K562 (cell line): ENCODE results near the gene STEAP1B. TPM values are rescaled to one million over a fixed set of nuclear protein-coding genes. Genes with fewer than 3 reads are reported as not detected.
A peak's percentile ranks its signal among the peaks of the same experiment; 100 is the strongest.

Experiments
- ATAC-seq: fragments of 200-7000 bp; cut with Tn5 transposase; 3 replicates; pipeline ENCODE4 v1.9.1; 2020; ENCODE audit warnings: moderate library complexity
- BruUV-seq: library from RNA; stranded (reverse); fragments of 400-500 nt; replicated peaks from 2 replicates; lab custom pipeline; 2021; lab: Mats Ljungman, UMichigan
- CTCF ChIA-PET: fragments of 300-600 bp; formaldehyde crosslinking; extraction: SDS; loops from one replicate; lab custom pipeline; 2021; ENCODE audit warnings: low intra/inter-chr PET ratio; lab: Yijun Ruan, JAX
- POLR2A ChIA-PET: fragments of 300-600, 350-650 bp; sonication (Branson Sonifier 250); formaldehyde crosslinking; extraction: SDS; loops from one replicate; lab custom pipeline; 2021; ENCODE audit warnings: antibody characterized with exemption, inconsistent platforms; lab: Yijun Ruan, JAX
- DNase-seq, 4 experiments: peaks; one replicate each; pipeline versions ENCODE4 v3.0.0 to v3.0.0-alpha.2; 2011 to 2018; ENCODE audit warnings: low spot score in 3 of 4, mixed read lengths in 3 of 4; ENCODE audit errors: extremely low read depth in 1 of 4
- FAIRE-seq: peaks from 2 replicates; lab custom pipeline; 2011; peaks lifted over from hg19 to GRCh38; lab: Jason Lieb, UNC
- H2AFZ ChIP-seq: 2 replicates; pipeline ENCODE4 v1.6.0; 2011; ENCODE audit warnings: low read depth, low read length, control low read depth, inconsistent platforms
- H3K27ac ChIP-seq: fragments of 200-600 bp; 3 replicates; pipeline ENCODE4 v1.8.0; 2011; ENCODE audit warnings: low read depth, mild to moderate bottlenecking, control low read depth, inconsistent platforms, low read length, moderate library complexity, mixed read lengths; ENCODE audit errors: extremely low read depth
- H3K27me3 ChIP-seq, 2 experiments: fragments of 300-600 bp in 1 of 2; 2 replicates in 1 of 2; 3 replicates in 1 of 2; pipeline versions ENCODE4 v1.6.0 to v1.8.0; 2011; ENCODE audit warnings: inconsistent platforms in 2 of 2, low read length in 2 of 2, mild to moderate bottlenecking in 1 of 2, mixed read lengths in 1 of 2, moderate library complexity in 1 of 2; ENCODE audit not compliant: control insufficient read depth in 2 of 2, insufficient read depth in 2 of 2
- H3K36me3 ChIP-seq: fragments of 300-600 bp; 3 replicates; pipeline ENCODE4 v1.8.0; 2011; ENCODE audit warnings: mild to moderate bottlenecking, low read length, inconsistent platforms; ENCODE audit not compliant: control insufficient read depth, insufficient read depth
- H3K4me1 ChIP-seq, 2 experiments: fragments of 200-600 bp in 1 of 2; replicated peaks in 1 of 2; 2 replicates in 1 of 2; 3 replicates in 1 of 2; pipeline versions ENCODE4 v1.5.1 to v1.8.0; 2011; ENCODE audit warnings: inconsistent platforms in 2 of 2, low read length in 2 of 2, mild to moderate bottlenecking in 1 of 2, mixed read lengths in 1 of 2, moderate library complexity in 1 of 2; ENCODE audit not compliant: control insufficient read depth in 2 of 2, insufficient read depth in 2 of 2
- H3K4me2 ChIP-seq: 2 replicates; pipeline ENCODE4 v1.6.1; 2011; ENCODE audit warnings: low read length, control low read depth, inconsistent platforms, mixed read lengths; ENCODE audit not compliant: insufficient read depth
- H3K4me3 ChIP-seq: fragments of 200-600 bp; sonication (generic), shearing (Covaris generic); 2 replicates; pipeline ENCODE4 v1.5.1; 2016; ENCODE audit warnings: control low read depth, inconsistent platforms
- H3K79me2 ChIP-seq: fragments of 200-600 bp; 3 replicates; pipeline ENCODE4 v1.8.0; 2011; ENCODE audit warnings: low read length, inconsistent platforms; ENCODE audit not compliant: control insufficient read depth, insufficient read depth
- H3K9ac ChIP-seq, 2 experiments: 2 replicates each; pipeline versions ENCODE4 v1.6.0 to v1.6.1; 2011; ENCODE audit warnings: low read depth in 2 of 2, low read length in 2 of 2, control low read depth in 1 of 2, inconsistent platforms in 1 of 2, mild to moderate bottlenecking in 1 of 2, mixed read lengths in 1 of 2; ENCODE audit not compliant: insufficient read depth in 1 of 2
- H3K9me1 ChIP-seq: one replicate; pipeline ENCODE4 v1.6.0; 2011; ENCODE audit warnings: inconsistent platforms, mild to moderate bottlenecking, low read length, moderate library complexity; ENCODE audit not compliant: control insufficient read depth, insufficient read depth
- H3K9me3 ChIP-seq: replicated peaks from 2 replicates; pipeline ENCODE4 v1.5.1; 2011; ENCODE audit warnings: low read depth, low read length, inconsistent platforms; ENCODE audit not compliant: control insufficient read depth, insufficient read depth
- H4K20me1 ChIP-seq: replicated peaks from 2 replicates; pipeline ENCODE4 v1.6.1; 2011; ENCODE audit warnings: low read length, inconsistent platforms, mixed read lengths; ENCODE audit not compliant: control insufficient read depth, insufficient read depth
- BHLHE40 ChIP-seq: IDR thresholded peaks from 2 replicates; pipeline ENCODE4 v1.6.1; 2011; ENCODE audit warnings: low read length, improper control_type of control experiment
- CHD4 ChIP-seq: fragments of 200-600 bp; sonication (generic); IDR thresholded peaks from 3 replicates; pipeline ENCODE4 v1.6.1; 2012; ENCODE audit warnings: low read depth, mild to moderate bottlenecking, mixed read lengths, low read length, inconsistent platforms; ENCODE audit not compliant: insufficient read depth, insufficient replicate concordance, poor library complexity, severe bottlenecking
- ERF ChIP-seq: fragments of 450-650 bp; formaldehyde crosslinking; IDR thresholded peaks from 2 replicates; pipeline ENCODE4 v1.4.0; 2020; ENCODE audit warnings: mild to moderate bottlenecking, mixed read lengths
- LCOR ChIP-seq: sonication (generic); formaldehyde crosslinking; IDR thresholded peaks from 2 replicates; pipeline ENCODE4 v1.8.0; 2022; ENCODE audit warnings: mild to moderate bottlenecking, missing genetic modification reagents
- MCM2 ChIP-seq: fragments of 450-650 bp; IDR thresholded peaks from 2 replicates; pipeline ENCODE4 v1.6.1; 2017; ENCODE audit warnings: low read depth, mild to moderate bottlenecking
- NONO ChIP-seq, 2 experiments: fragments of 200-400 bp in 1 of 2; fragments of 450-650 bp in 1 of 2; formaldehyde crosslinking in 1 of 2; IDR thresholded peaks; 2 replicates each; pipeline ENCODE4 v1.6.1; 2017; ENCODE audit warnings: low read depth in 2 of 2, mild to moderate bottlenecking in 2 of 2, moderate library complexity in 2 of 2, low read length in 1 of 2
- YY1 ChIP-seq, 3 experiments: IDR thresholded peaks; 2 replicates each; pipeline ENCODE4 v1.6.1; 2011; ENCODE audit warnings: low read length in 2 of 3, mild to moderate bottlenecking in 2 of 3, moderate library complexity in 2 of 3, borderline replicate concordance in 1 of 3, control low read depth in 1 of 3, low read depth in 1 of 3; ENCODE audit not compliant: insufficient read depth in 3 of 3, insufficient replicate concordance in 2 of 3, control insufficient read depth in 1 of 3, insufficient read length in 1 of 3; ENCODE audit errors: extremely low read depth in 1 of 3
- ZNF384 ChIP-seq: IDR thresholded peaks from 2 replicates; pipeline ENCODE4 v1.6.1; 2012; ENCODE audit warnings: low read depth, low read length, improper control_type of control experiment
- WGBS: fragments of 100-300 bp; shearing (Covaris generic); methylation state at CpG from one replicate; pipeline ENCODE4 v1.1.6; 2016; ENCODE audit warnings: low coverage, mixed read lengths; ENCODE audit not compliant: insufficient coverage; ENCODE audit errors: missing lambda C conversion rate; 5-methylcytosine and 5-hydroxymethylcytosine counted together
- in situ Hi-C: fragments of 300-500 bp; cut with MboI; formaldehyde crosslinking; loops from 4 replicates; pipeline ENCODE4 v1.15.0; 2018; ENCODE audit warnings: inconsistent platforms, mixed read lengths
- intact Hi-C: fragments of 100-400 bp; cut with micrococcal nuclease; formaldehyde crosslinking; loops from 2 replicates; pipeline ENCODE4 v1.14.2; 2022
- polyA plus RNA-seq, 8 experiments: library from polyadenylated mRNA; depleted of rRNA in 4 of 8; stranded (reverse) in 5 of 8; unstranded in 3 of 8; fragments of >200 nt; fragmentation: Nextera tagmentation in 2 of 8; fragmentation: Illumina TruSeq in 1 of 8; extraction: Ambion mirVana in 2 of 8; extraction: Trizol in 1 of 8; gene quantifications; 2 replicates each; pipeline versions ENCODE4 v1.2.1 to v1.2.3, GENCODE V29; 2011 to 2014; ENCODE audit warnings: inconsistent platforms in 1 of 8, missing spikeins in 1 of 8
- total RNA-seq, 7 experiments: library from RNA; depleted of rRNA in 6 of 7; stranded (reverse); fragments of >200 nt in 6 of 7; fragmentation: Illumina TruSeq in 2 of 7; extraction: Trizol in 2 of 7; gene quantifications; 2 replicates each; pipeline versions ENCODE4 v1.2.1 to v1.2.3, GENCODE V29; 2011 to 2021; ENCODE audit warnings: low replicate concordance in 1 of 7
- TF ChIP-seq, protein P1 (sequence below): sonication (generic); formaldehyde crosslinking; IDR thresholded peaks from 2 replicates; pipeline ENCODE4 v1.8.1; 2023; ENCODE audit warnings: mild to moderate bottlenecking, missing genetic modification reagents

STEAP1B gene
- total and polyA plus RNA-seq, 9 of the 15 experiments (the other 6 are each of a cell fraction or from before 2014, with no cell fraction given): 20.0 to 38.5 (median 30.6) TPM

DNA sequence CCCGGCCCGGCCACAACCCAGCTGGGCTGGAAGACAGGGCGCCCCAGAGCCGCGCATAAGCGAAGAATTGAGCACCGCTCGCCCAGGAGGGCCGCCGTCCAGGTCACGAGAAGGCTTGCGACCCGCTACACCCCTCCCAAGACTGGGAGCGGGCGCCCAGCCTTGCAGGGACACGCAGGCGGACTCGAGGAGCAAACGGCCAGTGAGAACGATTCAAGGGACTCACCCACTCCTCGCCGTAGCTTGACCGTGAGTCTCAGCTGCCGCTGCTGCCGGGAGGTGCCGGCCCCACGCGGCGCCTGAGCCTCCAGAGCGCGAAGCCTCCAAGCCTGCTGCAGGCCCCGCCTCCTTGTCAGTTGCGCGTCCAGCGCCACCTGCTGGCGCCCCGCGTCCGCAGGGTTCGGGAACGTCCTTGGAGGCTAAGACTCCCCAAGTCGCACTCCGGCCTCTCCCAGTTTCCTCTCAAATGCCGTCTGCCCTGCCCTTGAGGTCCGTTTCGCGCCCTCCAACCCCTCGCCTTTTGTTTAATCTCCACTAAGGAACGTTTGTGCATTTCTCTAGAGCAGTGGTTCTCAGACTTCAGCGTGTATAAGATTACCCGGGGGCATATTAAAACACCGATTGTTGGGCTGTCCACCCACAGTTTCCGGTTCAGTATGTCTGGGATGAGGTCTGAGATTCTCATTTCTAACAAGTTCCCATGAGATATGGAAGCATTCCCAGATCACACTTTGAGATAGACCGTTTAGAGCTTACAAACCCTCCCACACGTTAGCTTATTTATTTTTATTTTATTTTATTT is at the start of gene STEAP1B (continued):
- TF ChIP-seq YY1 (IDR thresholded peaks at IDR 0.05; ENCODE audit: borderline replicate concordance in 1 of 3, control insufficient read depth in 1 of 3, extremely low read depth in 1 of 3, insufficient read depth in 3 of 3, insufficient read length in 1 of 3, insufficient replicate concordance in 2 of 3, low read depth in 1 of 3, low read length in 2 of 3) (peak in 2 of 3 experiments; percentile 71 to 77), LCOR (peak; percentile 34; the same call in 1 of the 2 replicates), NONO (IDR thresholded peaks at IDR 0.05; ENCODE audit: low read depth in 2 of 2, low read length in 1 of 2) (0 out of 4 replicates have a peak, but pooled peaks of 1 of the 2 experiments have one; percentile 30)
- TF ChIP-seq, all 486 proteins: peak for 81; not testable (repeated sequence) for 405

DNA sequence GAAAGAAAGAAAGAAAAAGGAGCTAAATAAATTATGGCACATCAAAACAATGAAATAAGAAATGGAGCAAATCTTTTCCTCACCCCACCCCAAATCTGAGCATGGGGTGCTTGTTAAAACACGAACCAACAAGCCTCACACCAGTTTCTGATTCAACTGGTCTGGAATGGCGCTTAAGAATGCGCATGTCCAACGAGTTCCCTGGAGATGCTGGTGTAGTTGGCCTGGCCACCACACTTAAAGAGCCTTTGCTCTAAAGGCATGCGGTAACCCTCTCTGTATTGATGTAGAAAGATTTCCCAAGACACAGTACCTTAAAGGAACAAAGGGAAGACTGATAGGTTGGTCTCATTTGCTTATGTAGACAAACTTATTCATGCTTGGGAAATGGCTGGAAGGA is 49.1 kb upstream of the STEAP1B start:
- no peaks in the 10 kb centered on the region; the same call in 2 of the 3 replicates for H3K79me2 ChIP-seq
- 76% methylated on average over 5 of the region's 5 CpGs for WGBS
- CTCF ChIA-PET: no interaction called here

More for the DNA sequence above, 49.1 kb upstream of the STEAP1B start:
- FAIRE-seq (no peak), DNase-seq (no peak), ATAC-seq (no peak)
- Histone ChIP-seq H3K4me3 (no peak overlapping the region), H3K27ac (no peak overlapping the region), H3K4me1 (peaks cover 0 to 8% of the 10 kb centered on the region in 2 experiments; a peak in 1 of 5 replicates), H3K9me1 (no peaks in the 10 kb centered on the region), H3K27me3 (no peaks in the 10 kb centered on the region), H2AFZ (no peak overlapping the region), H3K4me2 (no peak overlapping the region), H3K9me3 (no peaks in the 10 kb centered on the region), H3K36me3 (no peaks in the 10 kb centered on the region), H4K20me1 (no peaks in the 10 kb centered on the region), H3K9ac (no peak overlapping the region)
- intact Hi-C loops (no loop called here), in situ Hi-C loops (loop anchor here (25.0 kb wide), 1 partner anchor 713 kb away; no protein-coding TSS in a partner anchor)
- BruUV-seq: no TSS peak
- POLR2A ChIA-PET: no interaction called here
- TF ChIP-seq MCM2 (no peak), CHD4 (no peak), ERF (CRISPR knock-in tag) (no peak), BHLHE40 (no peak), ZNF384 (no peak)
- TF ChIP-seq, protein P1, sequence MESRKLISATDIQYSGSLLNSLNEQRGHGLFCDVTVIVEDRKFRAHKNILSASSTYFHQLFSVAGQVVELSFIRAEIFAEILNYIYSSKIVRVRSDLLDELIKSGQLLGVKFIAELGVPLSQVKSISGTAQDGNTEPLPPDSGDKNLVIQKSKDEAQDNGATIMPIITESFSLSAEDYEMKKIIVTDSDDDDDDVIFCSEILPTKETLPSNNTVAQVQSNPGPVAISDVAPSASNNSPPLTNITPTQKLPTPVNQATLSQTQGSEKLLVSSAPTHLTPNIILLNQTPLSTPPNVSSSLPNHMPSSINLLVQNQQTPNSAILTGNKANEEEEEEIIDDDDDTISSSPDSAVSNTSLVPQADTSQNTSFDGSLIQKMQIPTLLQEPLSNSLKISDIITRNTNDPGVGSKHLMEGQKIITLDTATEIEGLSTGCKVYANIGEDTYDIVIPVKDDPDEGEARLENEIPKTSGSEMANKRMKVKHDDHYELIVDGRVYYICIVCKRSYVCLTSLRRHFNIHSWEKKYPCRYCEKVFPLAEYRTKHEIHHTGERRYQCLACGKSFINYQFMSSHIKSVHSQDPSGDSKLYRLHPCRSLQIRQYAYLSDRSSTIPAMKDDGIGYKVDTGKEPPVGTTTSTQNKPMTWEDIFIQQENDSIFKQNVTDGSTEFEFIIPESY (CRISPR knock-in tag): peak; percentile 31; the same call in 1 of the 2 replicates
- TF ChIP-seq, all 486 proteins: peak for 1
